Right lobe of liver (tissue), 4 donors: Measurements from ENCODE around the gene PEPD.

Source experiments
- POLR2A ChIP-seq: fragments of 450-650 bp; IDR thresholded peaks from one replicate; pipeline ENCODE4 v1.6.1; 2017; ENCODE audit warnings: antibody characterized with exemption, mild to moderate bottlenecking
- TF ChIP-seq, protein P1 (sequence below), 4 donors: fragments of 200-600 bp in 3 of 4; fragments of 450-650 bp in 1 of 4; IDR thresholded peaks; one replicate each; pipeline versions ENCODE4 v1.5.1 to v1.8.0; 2016 to 2022; ENCODE audit warnings: antibody characterized with exemption in 4 of 4, mild to moderate bottlenecking in 2 of 4
- donor health status: DM: no; HTN: no; CAD: no.
- donor health status: DM: no; HTN: no; CAD: no.
- donor health status: DM: no; HTN: yes; CAD: no.

DNA sequence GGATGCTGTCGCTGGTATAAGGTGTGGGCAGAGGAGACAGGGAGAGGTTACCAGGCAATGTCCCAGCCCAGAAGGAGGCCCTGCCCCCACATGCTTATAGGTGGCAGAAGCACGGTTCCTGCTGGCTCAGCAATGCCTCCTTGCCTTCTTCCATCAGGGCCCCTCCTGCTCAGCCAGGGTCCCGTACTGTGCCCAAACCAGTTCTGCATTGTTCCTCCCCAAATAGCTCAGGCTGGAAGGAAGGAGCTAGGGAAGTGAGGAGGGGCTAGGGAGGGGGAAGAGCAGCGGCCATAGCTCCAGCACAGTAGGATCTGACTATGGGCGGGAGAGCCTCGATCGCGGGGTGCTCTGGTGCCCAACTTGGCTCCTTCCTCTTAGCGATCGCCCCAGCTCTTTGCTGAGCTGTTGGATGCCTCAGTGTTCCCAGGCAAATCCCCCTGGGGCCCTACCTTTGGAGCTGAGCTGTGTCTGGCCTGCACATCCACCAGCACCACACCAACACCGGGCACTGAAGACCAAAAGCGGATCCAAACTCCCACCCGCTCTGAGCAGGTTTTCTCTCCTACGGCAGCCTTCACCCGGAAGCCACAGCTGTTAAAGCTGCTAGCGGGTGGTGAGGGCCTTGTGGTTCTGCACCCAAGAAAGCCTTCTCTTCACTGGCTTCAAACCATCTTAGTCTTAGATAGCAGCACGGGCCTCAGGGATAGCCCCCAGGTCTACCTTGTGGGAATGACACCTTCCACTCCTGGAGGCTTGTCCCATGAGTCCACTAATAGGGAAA is 32.1 kb upstream of the PEPD start:
- TF ChIP-seq, protein P1, sequence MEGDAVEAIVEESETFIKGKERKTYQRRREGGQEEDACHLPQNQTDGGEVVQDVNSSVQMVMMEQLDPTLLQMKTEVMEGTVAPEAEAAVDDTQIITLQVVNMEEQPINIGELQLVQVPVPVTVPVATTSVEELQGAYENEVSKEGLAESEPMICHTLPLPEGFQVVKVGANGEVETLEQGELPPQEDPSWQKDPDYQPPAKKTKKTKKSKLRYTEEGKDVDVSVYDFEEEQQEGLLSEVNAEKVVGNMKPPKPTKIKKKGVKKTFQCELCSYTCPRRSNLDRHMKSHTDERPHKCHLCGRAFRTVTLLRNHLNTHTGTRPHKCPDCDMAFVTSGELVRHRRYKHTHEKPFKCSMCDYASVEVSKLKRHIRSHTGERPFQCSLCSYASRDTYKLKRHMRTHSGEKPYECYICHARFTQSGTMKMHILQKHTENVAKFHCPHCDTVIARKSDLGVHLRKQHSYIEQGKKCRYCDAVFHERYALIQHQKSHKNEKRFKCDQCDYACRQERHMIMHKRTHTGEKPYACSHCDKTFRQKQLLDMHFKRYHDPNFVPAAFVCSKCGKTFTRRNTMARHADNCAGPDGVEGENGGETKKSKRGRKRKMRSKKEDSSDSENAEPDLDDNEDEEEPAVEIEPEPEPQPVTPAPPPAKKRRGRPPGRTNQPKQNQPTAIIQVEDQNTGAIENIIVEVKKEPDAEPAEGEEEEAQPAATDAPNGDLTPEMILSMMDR (IDR thresholded peaks at IDR 0.05) = no peak
- TF ChIP-seq POLR2A = no peak
